Amygdala (tissue), 56 donors: ENCODE data around the gene HBEGF.

Source experiments
- DNase-seq, 56 donors: peaks; one replicate each; lab custom pipeline; 2025; lab: John Stamatoyannopoulos, UW

HBEGF gene

GRCh38 chr5:140339636-140340035 lies 6.8 kb downstream of the HBEGF start:
- DNase-seq, result no peak

- no peak for DNase-seq
These were observed 7.5 kb downstream of the HBEGF start for GRCh38 chr5:140338908-140339307.

GRCh38 chr5:140338336-140338735 lies 8.1 kb downstream of the HBEGF start:
- no peak for DNase-seq

- no peak for DNase-seq
These were observed 8.5 kb downstream of the HBEGF start for GRCh38 chr5:140337880-140338279.

- DNase-seq, result peak in 3 of 56 donors; percentile 13 to 25 (median 15)
These were observed 10.0 kb downstream of the HBEGF start for GRCh38 chr5:140336388-140336787.

- DNase-seq, result no peak
These were observed 14.8 kb downstream of the HBEGF start for GRCh38 chr5:140331638-140332037.

GRCh38 chr5:140329739-140330481 lies 16.5 kb downstream of the HBEGF start:
- no peak for DNase-seq

GRCh38 chr5:140328036-140328764 lies 18.2 kb downstream of the HBEGF start:
- DNase-seq, result no peak

GRCh38 chr5:140327589-140327988 lies 18.8 kb downstream of the HBEGF start:
- DNase-seq, result no peak

GRCh38 chr5:140325486-140325885 lies 20.9 kb downstream of the HBEGF start:
- DNase-seq, result no peak

- no peak for DNase-seq
These were observed 21.7 kb downstream of the HBEGF start for GRCh38 chr5:140324617-140325241.

GRCh38 chr5:140324041-140324600 lies 22.3 kb downstream of the HBEGF start:
- no peak for DNase-seq

GRCh38 chr5:140322751-140323731 lies 23.4 kb downstream of the HBEGF start:
- DNase-seq, result peak in 44 of 56 donors; percentile 7 to 82 (median 38)

- DNase-seq, result peak in 32 of 56 donors; percentile 7 to 70 (median 26)
These were observed 24.6 kb downstream of the HBEGF start for GRCh38 chr5:140321796-140322195.

GRCh38 chr5:140319833-140320232 lies 26.6 kb downstream of the HBEGF start:
- no peak for DNase-seq

GRCh38 chr5:140318792-140319191 lies 27.6 kb downstream of the HBEGF start:
- DNase-seq, result no peak

GRCh38 chr5:140317859-140318258 lies 28.5 kb downstream of the HBEGF start:
- DNase-seq, result no peak

- DNase-seq, result no peak
These were observed 33.6 kb downstream of the HBEGF start for GRCh38 chr5:140312791-140313189.

- DNase-seq, result peak in 2 of 56 donors; percentile 10 to 24
These were observed 34.2 kb downstream of the HBEGF start for GRCh38 chr5:140312067-140312790.
